Activated CD8-positive, alpha-beta memory T cell treated with anti-CD3 and anti-CD28 coated beads, Interleukin-2, amount 50 U/mL, for 24 hours (primary cell): ENCODE results near the gene PLXDC1.

Experiments
- DNase-seq: peaks from one replicate; pipeline ENCODE4 v3.0.0-alpha.2; 2020; ENCODE audit errors: extremely low read depth

Gene PLXDC1

GRCh38 chr17:39097150-39097519 lies 54.3 kb downstream of the PLXDC1 start:
- no peak for DNase-seq

GRCh38 chr17:39096508-39097149 lies 54.8 kb downstream of the PLXDC1 start:
- DNase-seq, result no peak

GRCh38 chr17:39095309-39095686 lies 56.1 kb downstream of the PLXDC1 start:
- no peak for DNase-seq

GRCh38 chr17:39094607-39095308 lies 56.7 kb downstream of the PLXDC1 start:
- no peak for DNase-seq

DNA sequence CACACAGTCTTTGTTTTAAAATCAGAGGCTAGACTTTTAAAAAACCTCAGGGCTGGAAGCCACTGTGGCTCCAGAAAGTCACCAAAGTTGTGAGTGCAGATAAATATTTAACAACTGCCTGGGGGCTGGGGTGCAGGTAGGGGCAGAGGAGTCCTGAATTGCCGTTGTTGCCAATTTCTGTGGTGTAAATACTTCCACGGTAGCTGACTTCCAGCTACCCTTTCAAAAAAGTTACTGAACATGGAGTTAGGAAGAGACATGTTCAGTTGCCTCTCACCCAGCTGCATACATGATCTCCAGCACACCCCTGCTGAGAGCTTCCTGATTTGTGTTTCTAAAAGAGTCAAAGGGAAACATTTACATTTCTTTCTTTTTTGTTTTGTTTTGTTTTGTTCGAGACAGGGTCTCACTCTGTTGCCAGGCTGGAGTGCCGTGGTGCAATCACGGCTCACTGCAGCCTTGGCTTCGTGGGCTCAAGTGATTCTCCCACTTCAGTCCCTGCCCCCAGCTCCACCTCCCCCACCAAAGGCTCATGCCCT lies 58.7 kb downstream of the PLXDC1 start:
- DNase-seq, result no peak

GRCh38 chr17:39090908-39091665 lies 60.4 kb downstream of the PLXDC1 start:
- DNase-seq, result no peak

DNA sequence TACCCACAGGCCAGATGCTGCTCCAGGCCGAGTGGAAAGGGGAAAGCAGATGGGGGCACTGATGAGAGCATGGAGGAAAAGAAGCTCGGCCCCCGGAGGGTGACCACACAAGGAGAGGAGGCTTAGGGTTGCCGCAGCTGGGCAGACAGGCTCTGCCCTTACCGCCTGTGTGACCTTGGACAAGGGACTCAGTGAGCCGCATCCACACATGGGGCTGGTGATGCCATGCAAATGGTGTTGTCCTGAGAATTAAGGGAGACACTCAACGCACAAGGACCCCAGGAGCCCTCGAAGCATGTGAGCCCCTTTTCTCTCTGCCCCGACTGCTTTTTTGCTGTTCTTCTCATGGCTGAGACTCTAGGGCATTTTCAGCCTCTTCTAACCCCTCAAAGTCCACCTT lies 61.0 kb downstream of the PLXDC1 start:
- DNase-seq, result no peak

DNA sequence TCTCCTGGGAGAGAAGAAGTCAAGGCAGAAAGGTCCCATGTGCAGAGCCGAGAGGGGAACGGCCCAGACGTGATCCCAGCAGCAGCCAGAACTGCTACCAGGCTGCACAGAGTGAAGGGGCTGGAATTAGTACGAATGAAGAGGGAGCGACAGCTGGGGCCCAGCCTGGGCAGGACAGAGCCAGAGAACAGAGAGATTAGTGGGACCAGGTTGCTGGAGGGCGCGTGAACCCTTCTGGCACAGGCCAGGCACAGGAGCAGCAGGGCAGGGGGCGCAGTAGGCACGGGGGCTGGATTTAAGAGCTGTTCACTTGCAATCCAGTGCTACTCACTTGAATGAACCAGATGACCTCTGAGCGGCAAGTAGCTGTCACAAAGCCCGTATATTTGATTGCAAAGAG lies 66.9 kb downstream of the PLXDC1 start:
- DNase-seq, result no peak

- no peak for DNase-seq
Measured at GRCh38 chr17:39083270-39083669, 68.2 kb downstream of the PLXDC1 start.

DNA sequence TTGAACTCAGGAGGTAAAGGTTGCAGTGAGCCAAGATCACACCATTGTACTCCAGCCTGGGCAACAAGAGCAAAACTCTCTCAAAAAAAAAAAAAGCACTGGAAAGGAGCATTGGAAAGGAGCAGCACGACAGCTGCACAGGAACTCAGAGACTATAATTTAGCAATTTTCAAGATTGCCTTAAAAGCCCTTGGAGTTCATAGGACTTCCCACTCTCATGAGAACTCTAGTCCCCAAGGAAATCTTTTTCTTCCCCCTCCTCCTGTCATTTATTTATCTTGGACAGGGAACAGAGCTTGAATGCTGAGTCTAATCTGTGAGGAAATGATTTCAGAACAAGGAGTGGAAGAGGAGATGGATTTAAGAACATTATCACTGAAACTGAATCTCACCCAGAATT lies 69.0 kb downstream of the PLXDC1 start:
- DNase-seq, result no peak

GRCh38 chr17:39081851-39082250 lies 69.6 kb downstream of the PLXDC1 start:
- DNase-seq, result no peak

DNA sequence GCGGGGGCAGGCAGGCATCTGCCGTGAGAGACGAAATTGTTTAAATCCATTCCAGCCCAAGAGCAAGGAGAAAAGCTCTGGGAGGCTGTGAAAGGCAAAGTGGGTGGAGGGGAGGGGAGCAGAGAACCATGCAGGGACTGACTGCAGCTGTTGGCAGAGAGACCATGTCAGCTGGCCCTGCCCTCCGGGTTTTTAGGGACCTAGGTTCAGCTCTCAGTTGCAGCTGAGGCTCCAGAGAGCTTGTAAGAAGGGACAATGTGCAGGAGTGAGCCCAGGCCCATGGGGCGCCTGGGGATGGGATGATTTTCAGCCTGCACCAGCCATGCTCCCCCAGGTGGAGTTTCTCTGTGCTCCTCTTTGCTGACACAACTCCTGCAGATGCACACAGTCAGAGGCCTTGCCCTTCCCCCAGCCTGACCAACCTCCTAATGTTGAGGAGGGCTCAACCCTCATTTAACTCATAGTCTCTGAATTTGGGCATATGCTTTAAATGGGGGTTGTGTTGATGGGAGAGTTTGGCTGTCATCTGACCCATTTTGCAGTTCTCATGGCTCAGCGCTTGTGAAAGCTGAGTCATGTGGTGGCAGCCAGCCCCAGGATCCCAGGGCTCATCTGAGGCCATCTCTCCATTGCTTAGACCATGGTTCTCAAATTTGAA lies 70.9 kb downstream of the PLXDC1 start:
- no peak for DNase-seq

GRCh38 chr17:39079836-39080235 lies 71.6 kb downstream of the PLXDC1 start:
- DNase-seq, result no peak

GRCh38 chr17:39077866-39078265 lies 73.6 kb downstream of the PLXDC1 start:
- no peak for DNase-seq

DNA sequence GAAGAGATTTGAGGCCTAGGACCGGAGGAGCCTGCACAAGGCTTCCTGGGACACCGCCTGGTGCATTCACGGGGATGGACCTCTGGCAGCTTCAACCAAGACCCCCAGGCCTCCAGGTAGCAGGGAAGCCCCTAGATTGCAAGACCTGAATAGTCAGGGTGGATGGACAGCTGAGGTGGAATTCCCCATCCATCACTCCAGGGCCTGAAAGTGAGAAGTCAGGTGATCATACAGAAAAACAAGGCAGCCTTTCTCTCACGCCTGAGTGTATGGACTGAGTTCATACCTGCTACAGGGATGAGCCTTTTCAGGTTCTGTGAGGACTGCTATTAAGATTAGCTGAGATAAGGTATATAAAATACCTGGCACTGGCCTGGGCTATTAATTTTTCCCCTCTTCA lies 74.2 kb downstream of the PLXDC1 start:
- no peak for DNase-seq

GRCh38 chr17:39074676-39075075 lies 76.8 kb downstream of the PLXDC1 start:
- no peak for DNase-seq

DNA sequence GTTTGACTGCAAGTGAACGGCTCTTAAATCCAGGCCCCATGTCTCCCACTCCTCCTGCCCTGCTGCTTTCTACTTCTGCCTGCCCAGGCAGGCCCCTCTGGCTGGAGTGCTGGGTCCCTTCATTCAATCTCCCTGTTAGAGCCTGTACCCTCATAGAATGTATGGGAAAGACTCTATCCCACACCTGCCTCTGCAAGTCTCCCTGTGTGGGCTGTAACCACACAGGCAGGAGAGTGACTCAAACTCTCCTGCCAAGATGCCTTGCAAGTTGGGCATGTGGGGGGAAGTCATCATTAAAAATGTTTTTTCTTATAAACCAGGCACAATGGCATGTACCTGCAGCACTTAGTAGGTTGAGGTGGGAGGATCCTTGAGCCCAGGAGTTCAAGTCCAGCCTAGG lies 77.5 kb downstream of the PLXDC1 start:
- no peak for DNase-seq

DNA sequence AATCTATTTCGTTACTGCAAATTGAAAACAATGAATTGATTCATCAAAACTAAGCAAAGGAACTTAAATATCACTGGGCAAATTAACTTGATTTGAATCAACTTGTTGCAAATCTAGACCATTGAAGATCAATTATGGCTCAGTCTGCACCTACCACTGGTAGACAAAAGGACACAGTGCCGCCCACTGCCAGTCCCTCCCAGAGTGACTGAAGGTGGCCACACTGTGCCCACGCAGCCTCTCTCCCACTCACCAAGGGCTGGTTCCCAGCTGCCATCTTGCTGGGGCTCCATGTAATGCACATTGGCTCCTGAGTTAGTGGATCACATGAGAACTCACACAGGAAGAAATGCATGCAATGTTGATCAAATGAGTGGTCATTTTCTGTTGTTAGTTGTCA lies 78.1 kb downstream of the PLXDC1 start:
- DNase-seq, result no peak

DNA sequence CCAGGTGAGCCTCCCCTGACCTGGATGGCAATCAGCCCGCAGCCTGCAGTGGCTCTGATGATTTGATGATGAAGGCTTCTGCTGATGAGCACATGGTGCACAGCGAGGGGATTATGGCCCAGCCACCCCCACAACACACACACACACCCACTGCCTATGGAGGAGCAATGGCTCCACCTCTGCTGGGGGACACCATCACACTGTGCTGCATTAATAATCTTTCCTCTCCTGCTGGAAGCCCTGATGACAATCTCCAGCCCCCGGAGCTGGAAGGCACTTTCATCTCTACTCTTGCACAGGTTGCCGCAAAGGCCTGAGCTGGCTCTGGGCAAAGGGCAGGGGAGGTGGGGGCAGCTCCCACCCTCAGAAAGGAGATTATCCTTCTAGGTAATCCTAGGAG lies 79.9 kb downstream of the PLXDC1 start:
- no peak for DNase-seq

GRCh38 chr17:39069114-39069756 lies 82.2 kb downstream of the PLXDC1 start:
- DNase-seq, result no peak

GRCh38 chr17:39064819-39065218 lies 86.6 kb downstream of the PLXDC1 start:
- no peak for DNase-seq

GRCh38 chr17:39064374-39064773 lies 87.1 kb downstream of the PLXDC1 start:
- DNase-seq, result no peak
